Spleen (tissue), 7 donors: ENCODE measurements around the gene CA10.

Experiments
- POLR2A ChIP-seq, 3 donors: fragments of 450-650 bp; IDR thresholded peaks; one replicate each; pipeline ENCODE4 v1.5.1; 2017; ENCODE audit warnings: antibody characterized with exemption in 3 of 3, mild to moderate bottlenecking in 1 of 3
- POLR2AphosphoS5 ChIP-seq, 3 donors: sonication (generic); formaldehyde crosslinking; IDR thresholded peaks; one replicate each; pipeline ENCODE4 v1.5.1; 2017; ENCODE audit warnings: antibody characterized with exemption in 3 of 3
- TF ChIP-seq, protein P1 (sequence below), 11 experiments: fragments of 200-600 bp in 7 of 11; fragments of 450-650 bp in 4 of 11; sonication (generic) in 4 of 11; IDR thresholded peaks in 8 of 11; conservative IDR thresholded peaks in 3 of 11; 1 replicate in 7 of 11; 2 replicates in 4 of 11; pipeline versions ENCODE4 v1.4.0 to v1.8.0; 2016 to 2021; ENCODE audit warnings: antibody characterized with exemption in 11 of 11, inconsistent platforms in 4 of 11, mild to moderate bottlenecking in 1 of 11
- donor health status: DM: no; HTN: no; CAD: no; lungs with moderate emphysema.
- donor health status: DM: no; HTN: no; CAD: no.
- donor health status: DM: no; HTN: no; CAD: no.

DNA sequence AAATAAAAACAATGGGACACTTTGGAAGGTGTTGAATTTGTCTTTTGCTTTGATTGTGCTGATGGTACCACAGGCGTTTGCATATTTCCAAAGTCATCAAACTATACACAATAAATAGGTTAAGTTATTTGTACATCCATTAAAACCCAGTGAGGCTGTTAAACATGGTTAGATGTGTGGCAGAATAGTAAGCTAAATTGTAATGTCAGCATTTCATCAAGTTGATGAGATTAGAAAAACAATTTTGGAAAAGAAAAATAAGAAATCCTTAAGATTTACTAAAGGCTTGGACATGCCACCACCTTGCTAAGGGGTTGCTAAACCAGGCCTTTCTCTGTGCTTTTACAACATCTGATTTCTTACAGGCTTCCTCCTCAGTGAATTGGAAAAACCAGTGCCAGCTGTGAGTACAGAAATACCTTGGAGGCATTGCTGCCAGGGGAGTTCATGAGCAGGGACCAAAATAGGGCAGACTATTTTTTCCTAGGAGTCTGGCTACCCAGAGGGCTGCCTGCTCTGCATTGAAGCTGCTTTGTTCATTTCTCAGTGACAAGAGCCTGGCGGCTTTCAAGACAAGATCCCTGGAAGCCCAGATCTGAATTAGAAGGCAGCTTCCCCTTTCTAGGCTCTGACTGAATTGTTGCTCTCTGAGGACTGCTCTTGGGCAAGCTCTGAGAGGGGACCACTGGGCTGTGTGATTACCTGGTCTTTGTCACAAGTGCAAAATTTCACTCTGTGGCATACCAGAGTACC, 43.4 kb upstream of the CA10 start:
- TF ChIP-seq, protein P1, sequence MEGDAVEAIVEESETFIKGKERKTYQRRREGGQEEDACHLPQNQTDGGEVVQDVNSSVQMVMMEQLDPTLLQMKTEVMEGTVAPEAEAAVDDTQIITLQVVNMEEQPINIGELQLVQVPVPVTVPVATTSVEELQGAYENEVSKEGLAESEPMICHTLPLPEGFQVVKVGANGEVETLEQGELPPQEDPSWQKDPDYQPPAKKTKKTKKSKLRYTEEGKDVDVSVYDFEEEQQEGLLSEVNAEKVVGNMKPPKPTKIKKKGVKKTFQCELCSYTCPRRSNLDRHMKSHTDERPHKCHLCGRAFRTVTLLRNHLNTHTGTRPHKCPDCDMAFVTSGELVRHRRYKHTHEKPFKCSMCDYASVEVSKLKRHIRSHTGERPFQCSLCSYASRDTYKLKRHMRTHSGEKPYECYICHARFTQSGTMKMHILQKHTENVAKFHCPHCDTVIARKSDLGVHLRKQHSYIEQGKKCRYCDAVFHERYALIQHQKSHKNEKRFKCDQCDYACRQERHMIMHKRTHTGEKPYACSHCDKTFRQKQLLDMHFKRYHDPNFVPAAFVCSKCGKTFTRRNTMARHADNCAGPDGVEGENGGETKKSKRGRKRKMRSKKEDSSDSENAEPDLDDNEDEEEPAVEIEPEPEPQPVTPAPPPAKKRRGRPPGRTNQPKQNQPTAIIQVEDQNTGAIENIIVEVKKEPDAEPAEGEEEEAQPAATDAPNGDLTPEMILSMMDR (IDR thresholded peaks at IDR 0.05 in 8 of 11, conservative IDR thresholded peaks at IDR 0.05 in 3 of 11): no peak
- TF ChIP-seq POLR2A (IDR thresholded peaks at IDR 0.05): no peak
- no peak for TF ChIP-seq POLR2AphosphoS5 (IDR thresholded peaks at IDR 0.05)
